CD4-positive, alpha-beta T cell treated with Interleukin-1 beta for 1 hour (primary cell): Measurements from ENCODE around the gene ID3.
"Not testable (repeated sequence)": the region's sequence is repeated elsewhere in the genome, so short reads cannot be mapped to it uniquely, and the experiment has no call there.

Source experiments
- DNase-seq, 2 donors: peaks; one replicate each; pipeline ENCODE4 v3.0.0-alpha.2; 2020 to 2022

Gene ID3

GRCh38 chr1:23546897-23547584, 12.3 kb downstream of the ID3 start:
- DNase-seq: no peak

- DNase-seq: no peak
Measured at GRCh38 chr1:23545851-23546250, 13.4 kb downstream of the ID3 start.

GRCh38 chr1:23544444-23545389, 14.6 kb downstream of the ID3 start:
- peak; percentile 70 to 76 for DNase-seq

GRCh38 chr1:23543707-23544443, 15.4 kb downstream of the ID3 start:
- no peak for DNase-seq

- DNase-seq: not testable (repeated sequence)
Measured at GRCh38 chr1:23542940-23543339, 16.4 kb downstream of the ID3 start.

GRCh38 chr1:23539698-23540266, 19.5 kb downstream of the ID3 start:
- peak; percentile 94 to 95 for DNase-seq

- DNase-seq: no peak
Measured at GRCh38 chr1:23537296-23537973, 21.9 kb downstream of the ID3 start.

GRCh38 chr1:23533246-23534023, 25.9 kb downstream of the ID3 start:
- no peak for DNase-seq

GRCh38 chr1:23531562-23532094, 27.7 kb downstream of the ID3 start:
- DNase-seq: no peak

- DNase-seq: peak; percentile 86 to 87
Measured at GRCh38 chr1:23530747-23531561, 28.3 kb downstream of the ID3 start, which contains the start of gene E2F2. Gene E2F2 (minus strand): TSS chr1:23531233. CDS start chr1:23530793, 440 bp downstream.

- DNase-seq: no peak
Measured at GRCh38 chr1:23530087-23530746, 29.1 kb downstream of the ID3 start.

- DNase-seq: no peak
Measured at GRCh38 chr1:23529146-23530086, 29.9 kb downstream of the ID3 start.

GRCh38 chr1:23528250-23528978, 30.9 kb downstream of the ID3 start:
- DNase-seq: peak; percentile 79

- no peak for DNase-seq
Measured at GRCh38 chr1:23527900-23528249, 31.4 kb downstream of the ID3 start.

GRCh38 chr1:23527366-23527765, 31.9 kb downstream of the ID3 start:
- no peak for DNase-seq

- no peak for DNase-seq
Measured at GRCh38 chr1:23526329-23527041, 32.8 kb downstream of the ID3 start.
